OCI-LY1 (cell line): Measurements from ENCODE around the gene EYA2.

Source experiments
- H2AFZ ChIP-seq: fragments of 200-600 bp; sonication (generic), shearing (Covaris generic); 2 replicates; pipeline ENCODE4 v1.6.0; 2014; ENCODE audit warnings: antibody characterized with exemption, mild to moderate bottlenecking, low read length
- H3F3A ChIP-seq: fragments of 200-600 bp; sonication (generic), shearing (Covaris generic); 2 replicates; pipeline ENCODE4 v1.6.0; 2014; ENCODE audit warnings: mild to moderate bottlenecking, antibody characterized with exemption, low read length, moderate library complexity; ENCODE audit not compliant: insufficient read depth
- H3K27ac ChIP-seq: fragments of 200-600 bp; sonication (generic); 2 replicates; pipeline ENCODE4 v1.5.1; 2014; ENCODE audit warnings: low read length, mixed run types, mild to moderate bottlenecking, low read depth; ENCODE audit not compliant: poor library complexity, severe bottlenecking
- H3K27me3 ChIP-seq: fragments of 200-600 bp; sonication (generic); 2 replicates; pipeline ENCODE4 v1.6.0; 2014; ENCODE audit warnings: antibody characterized with exemption, mild to moderate bottlenecking, low read length, moderate library complexity; ENCODE audit not compliant: insufficient read depth
- H3K36me3 ChIP-seq: fragments of 200-600 bp; sonication (generic); 2 replicates; pipeline ENCODE4 v1.6.1; 2014; ENCODE audit warnings: mild to moderate bottlenecking, antibody characterized with exemption, low read length, moderate library complexity, mixed read lengths; ENCODE audit not compliant: insufficient read depth
- H3K4me1 ChIP-seq: fragments of 200-600 bp; sonication (generic); 2 replicates; pipeline ENCODE4 v1.5.1; 2014; ENCODE audit warnings: mild to moderate bottlenecking, low read length, moderate library complexity; ENCODE audit not compliant: insufficient read depth, severe bottlenecking
- H3K4me2 ChIP-seq: fragments of 200-600 bp; sonication (generic), shearing (Covaris generic); 2 replicates; pipeline ENCODE4 v1.6.1; 2014; ENCODE audit warnings: low read length
- H3K4me3 ChIP-seq: fragments of 200-600 bp; sonication (generic); 2 replicates; pipeline ENCODE4 v1.5.1; 2014; ENCODE audit warnings: low read length, low read depth, mild to moderate bottlenecking, mixed read lengths; ENCODE audit not compliant: poor library complexity, severe bottlenecking
- H3K79me2 ChIP-seq: fragments of 200-600 bp; shearing (Covaris generic); 2 replicates; pipeline ENCODE4 v1.6.1; 2016; ENCODE audit warnings: mixed run types, low read length, mixed read lengths; ENCODE audit not compliant: insufficient read depth
- H3K9ac ChIP-seq: fragments of 200-600 bp; sonication (generic), shearing (Covaris generic); 2 replicates; pipeline ENCODE4 v1.6.1; 2014; ENCODE audit warnings: mild to moderate bottlenecking, low read length, mixed read lengths
- H3K9me2 ChIP-seq: fragments of 200-600 bp; sonication (generic), shearing (Covaris generic); 2 replicates; pipeline ENCODE4 v1.6.1; 2014; ENCODE audit warnings: low read depth, mild to moderate bottlenecking, low read length, mixed read lengths
- H3K9me3 ChIP-seq: fragments of 200-600 bp; shearing (Covaris generic); 2 replicates; pipeline ENCODE4 v1.6.1; 2014; ENCODE audit warnings: low read length, mixed read lengths
- H4K20me1 ChIP-seq: fragments of 200-600 bp; sonication (generic), shearing (Covaris generic); 2 replicates; pipeline ENCODE4 v1.6.0; 2016; ENCODE audit warnings: mild to moderate bottlenecking, low read length; ENCODE audit not compliant: insufficient read depth
- CTCF ChIP-seq: fragments of 200-600 bp; sonication (generic), shearing (Covaris generic); IDR thresholded peaks from 2 replicates; pipeline ENCODE4 v1.5.1; 2017; ENCODE audit warnings: mild to moderate bottlenecking, antibody characterized with exemption, low read length, moderate library complexity, mixed read lengths
- EZH2 ChIP-seq: fragments of 200-600 bp; sonication (generic), shearing (Covaris generic); IDR thresholded peaks from 2 replicates; pipeline ENCODE4 v1.8.0; 2017; ENCODE audit warnings: borderline replicate concordance, mixed run types, mild to moderate bottlenecking, antibody characterized with exemption, low read length, moderate library complexity, mixed read lengths

EYA2 gene

GRCh38 chr20:47106786-47107185, 212.1 kb downstream of the EYA2 start:
- no peak overlapping the region for H3K4me2 ChIP-seq
- no peaks in the 10 kb centered on the region for H3K9me2 ChIP-seq
- H4K20me1 ChIP-seq, result no peaks in the 10 kb centered on the region
- H3K36me3 ChIP-seq, result no peaks in the 10 kb centered on the region; the same call in 1 of the 2 replicates
- TF ChIP-seq CTCF (no peak), EZH2 (no peak)
- no peak overlapping the region for H3K4me3 ChIP-seq
- H2AFZ ChIP-seq, result no peak overlapping the region
- no peaks in the 10 kb centered on the region for H3K79me2 ChIP-seq
- no peaks in the 10 kb centered on the region; the same call in 1 of the 2 replicates for H3K27me3 ChIP-seq
- no peak overlapping the region for H3K27ac ChIP-seq
- H3K9ac ChIP-seq, result no peak overlapping the region
- no peaks in the 10 kb centered on the region for H3K4me1 ChIP-seq
- H3K9me3 ChIP-seq, result peaks cover 6% of the 10 kb centered on the region; the same call in 1 of the 2 replicates
- H3F3A ChIP-seq, result no peaks in the 10 kb centered on the region

- Histone ChIP-seq H4K20me1 (no peaks in the 10 kb centered on the region), H3K4me1 (no peaks in the 10 kb centered on the region), H3K4me3 (no peak overlapping the region), H3K79me2 (no peaks in the 10 kb centered on the region), H3F3A (no peaks in the 10 kb centered on the region), H3K27ac (no peak overlapping the region), H3K9me3 (peaks cover 6% of the 10 kb centered on the region; the same call in 1 of the 2 replicates), H3K4me2 (no peak overlapping the region), H3K27me3 (no peaks in the 10 kb centered on the region; the same call in 1 of the 2 replicates), H3K36me3 (no peaks in the 10 kb centered on the region; the same call in 1 of the 2 replicates), H3K9me2 (no peaks in the 10 kb centered on the region), H2AFZ (no peak overlapping the region), H3K9ac (no peak overlapping the region)
- TF ChIP-seq CTCF, result no peak
- TF ChIP-seq EZH2, result no peak
Observed at GRCh38 chr20:47108994-47109393, 214.4 kb downstream of the EYA2 start.

- H4K20me1 ChIP-seq, result no peaks in the 10 kb centered on the region
- H3K36me3 ChIP-seq, result no peaks in the 10 kb centered on the region; the same call in 1 of the 2 replicates
- H3F3A ChIP-seq, result no peaks in the 10 kb centered on the region
- H3K9me3 ChIP-seq, result peaks cover 6% of the 10 kb centered on the region; the same call in 1 of the 2 replicates
- TF ChIP-seq CTCF, result no peak
- no peak for TF ChIP-seq EZH2
- H3K4me1 ChIP-seq, result no peaks in the 10 kb centered on the region
- H3K9ac ChIP-seq, result no peak overlapping the region
- H3K27ac ChIP-seq, result no peak overlapping the region
- H3K27me3 ChIP-seq, result no peaks in the 10 kb centered on the region
- H3K4me2 ChIP-seq, result no peak overlapping the region
- no peak overlapping the region for H3K4me3 ChIP-seq
- H2AFZ ChIP-seq, result no peak overlapping the region
- no peaks in the 10 kb centered on the region for H3K79me2 ChIP-seq
- H3K9me2 ChIP-seq, result no peaks in the 10 kb centered on the region
Observed at GRCh38 chr20:47110819-47111218, 216.2 kb downstream of the EYA2 start.
